BE2C (cell line): ENCODE data around the gene SIPA1L3.

ENCODE experiments used
- DNase-seq: peaks from one replicate; pipeline ENCODE4 v3.0.0-alpha.2; 2020
- H3K27me3 ChIP-seq: fragments of 250-450 bp; sonication (Bioruptor Pico); 2 replicates; pipeline ENCODE4 v1.5.1; 2020; ENCODE audit warnings: mild to moderate bottlenecking
- H3K36me3 ChIP-seq: fragments of 250-450 bp; sonication (Bioruptor Pico); 2 replicates; pipeline ENCODE4 v1.5.1; 2020; ENCODE audit warnings: mild to moderate bottlenecking
- H3K4me1 ChIP-seq: fragments of 250-450 bp; sonication (Bioruptor Pico); 2 replicates; pipeline ENCODE4 v1.5.1; 2020
- H3K4me3 ChIP-seq: 2 replicates; pipeline ENCODE4 v1.5.1; 2011; ENCODE audit warnings: low read depth, low read length
- H3K9me3 ChIP-seq: fragments of 250-450 bp; sonication (Bioruptor Pico); 2 replicates; pipeline ENCODE4 v1.5.1; 2020
- TF ChIP-seq, protein P1 (sequence below): IDR thresholded peaks from 2 replicates; pipeline ENCODE4 v1.5.1; 2012; ENCODE audit warnings: mild to moderate bottlenecking, low read depth, low read length

The SIPA1L3 gene

DNA sequence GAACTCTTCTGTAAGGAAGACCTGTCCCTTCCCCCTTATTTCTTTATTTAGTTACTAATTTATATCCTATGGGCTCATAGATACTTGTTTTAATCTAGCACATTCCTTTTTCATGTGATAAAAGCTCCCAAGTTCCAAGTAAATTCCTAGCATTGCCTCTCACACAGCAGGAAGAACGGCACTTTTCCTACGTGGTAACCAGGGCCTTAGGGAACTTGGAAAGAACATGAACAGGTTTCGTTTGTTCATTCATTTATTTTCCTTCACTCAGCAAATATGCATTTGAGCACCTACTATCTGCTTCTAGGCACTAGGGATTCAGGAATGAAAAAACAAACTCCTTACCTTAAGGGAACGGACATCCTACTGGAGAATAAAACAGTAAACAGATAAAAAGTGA is 125.1 kb downstream of the SIPA1L3 start:
- no peak for DNase-seq
- no peak overlapping the region for H3K4me3 ChIP-seq
- H3K4me1 ChIP-seq, result peaks cover 15% of the 10 kb centered on the region
- TF ChIP-seq, protein P1, sequence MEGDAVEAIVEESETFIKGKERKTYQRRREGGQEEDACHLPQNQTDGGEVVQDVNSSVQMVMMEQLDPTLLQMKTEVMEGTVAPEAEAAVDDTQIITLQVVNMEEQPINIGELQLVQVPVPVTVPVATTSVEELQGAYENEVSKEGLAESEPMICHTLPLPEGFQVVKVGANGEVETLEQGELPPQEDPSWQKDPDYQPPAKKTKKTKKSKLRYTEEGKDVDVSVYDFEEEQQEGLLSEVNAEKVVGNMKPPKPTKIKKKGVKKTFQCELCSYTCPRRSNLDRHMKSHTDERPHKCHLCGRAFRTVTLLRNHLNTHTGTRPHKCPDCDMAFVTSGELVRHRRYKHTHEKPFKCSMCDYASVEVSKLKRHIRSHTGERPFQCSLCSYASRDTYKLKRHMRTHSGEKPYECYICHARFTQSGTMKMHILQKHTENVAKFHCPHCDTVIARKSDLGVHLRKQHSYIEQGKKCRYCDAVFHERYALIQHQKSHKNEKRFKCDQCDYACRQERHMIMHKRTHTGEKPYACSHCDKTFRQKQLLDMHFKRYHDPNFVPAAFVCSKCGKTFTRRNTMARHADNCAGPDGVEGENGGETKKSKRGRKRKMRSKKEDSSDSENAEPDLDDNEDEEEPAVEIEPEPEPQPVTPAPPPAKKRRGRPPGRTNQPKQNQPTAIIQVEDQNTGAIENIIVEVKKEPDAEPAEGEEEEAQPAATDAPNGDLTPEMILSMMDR, result no peak
- H3K27me3 ChIP-seq, result no peaks in the 10 kb centered on the region
- no peaks in the 10 kb centered on the region for H3K9me3 ChIP-seq
- peaks cover 6% of the 10 kb centered on the region for H3K36me3 ChIP-seq

DNA sequence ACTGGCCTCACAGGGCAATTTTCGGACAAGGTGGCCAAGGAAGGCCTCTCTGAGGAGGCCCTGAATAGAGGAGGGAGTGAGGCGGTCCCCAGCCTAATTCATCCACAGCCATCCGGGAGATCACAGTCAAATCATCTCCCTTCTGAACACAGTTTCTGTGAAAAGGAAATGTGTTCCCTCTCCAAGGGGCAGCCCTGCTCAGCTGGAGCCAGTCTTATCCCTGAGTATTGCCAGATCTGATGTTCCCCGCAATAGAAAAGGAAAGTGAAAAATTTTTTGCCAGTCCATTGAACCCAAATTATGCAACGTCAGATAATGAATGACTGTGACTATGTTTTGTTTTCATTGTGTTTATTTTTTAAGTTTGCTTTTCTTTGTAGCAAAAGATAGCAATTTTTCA is 125.9 kb downstream of the SIPA1L3 start:
- TF ChIP-seq, protein P1, result no peak
- H3K4me1 ChIP-seq, result peaks cover 19% of the 10 kb centered on the region
- no peaks in the 10 kb centered on the region for H3K9me3 ChIP-seq
- no peak overlapping the region for H3K4me3 ChIP-seq
- DNase-seq, result no peak
- H3K36me3 ChIP-seq, result peaks cover 6% of the 10 kb centered on the region
- H3K27me3 ChIP-seq, result no peaks in the 10 kb centered on the region

DNA sequence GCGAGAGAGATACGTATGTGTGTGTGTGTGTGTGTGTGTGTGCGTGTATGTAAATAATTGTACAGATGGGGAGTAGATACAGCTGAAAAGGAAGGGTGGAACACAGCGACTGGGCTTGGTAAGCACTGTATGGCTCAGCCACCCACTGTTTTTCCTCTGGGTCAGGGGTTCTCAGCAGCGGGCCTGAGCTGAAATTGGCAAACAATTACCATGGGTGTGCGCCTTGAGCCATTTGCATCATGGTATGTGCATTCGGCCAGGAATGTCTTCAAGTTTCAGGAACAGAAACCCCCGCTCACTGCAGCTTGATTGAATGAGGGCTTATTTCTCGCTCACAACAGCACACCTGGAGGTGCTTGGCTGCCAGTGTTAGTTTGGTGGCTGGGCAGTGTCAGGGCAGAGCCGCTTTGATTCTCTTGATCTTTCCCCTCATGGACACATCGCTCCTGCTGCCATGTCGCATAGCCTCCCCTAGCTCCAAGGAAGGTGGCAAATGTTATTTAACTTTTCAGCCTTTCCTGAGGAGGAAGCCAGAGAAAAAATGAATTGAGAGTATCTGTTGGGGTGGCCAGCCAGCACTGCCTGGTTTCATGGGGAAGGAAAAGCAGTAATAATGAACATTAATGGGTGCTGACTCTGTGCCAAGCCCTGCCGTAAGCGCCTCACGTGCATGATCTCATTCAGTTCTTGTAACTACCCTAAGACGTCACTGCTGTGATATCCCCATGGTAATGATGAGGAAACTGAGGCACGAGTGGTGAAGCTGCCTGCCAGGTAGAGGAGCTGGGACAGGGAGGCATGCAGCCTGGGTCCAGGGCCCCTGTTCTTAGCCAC is 126.9 kb downstream of the SIPA1L3 start:
- TF ChIP-seq, protein P1, result no peak
- DNase-seq, result no peak
- H3K36me3 ChIP-seq, result peaks cover 6% of the 10 kb centered on the region
- no peak overlapping the region for H3K4me3 ChIP-seq
- H3K9me3 ChIP-seq, result no peaks in the 10 kb centered on the region
- H3K4me1 ChIP-seq, result peaks cover 19% of the 10 kb centered on the region
- no peaks in the 10 kb centered on the region for H3K27me3 ChIP-seq

DNA sequence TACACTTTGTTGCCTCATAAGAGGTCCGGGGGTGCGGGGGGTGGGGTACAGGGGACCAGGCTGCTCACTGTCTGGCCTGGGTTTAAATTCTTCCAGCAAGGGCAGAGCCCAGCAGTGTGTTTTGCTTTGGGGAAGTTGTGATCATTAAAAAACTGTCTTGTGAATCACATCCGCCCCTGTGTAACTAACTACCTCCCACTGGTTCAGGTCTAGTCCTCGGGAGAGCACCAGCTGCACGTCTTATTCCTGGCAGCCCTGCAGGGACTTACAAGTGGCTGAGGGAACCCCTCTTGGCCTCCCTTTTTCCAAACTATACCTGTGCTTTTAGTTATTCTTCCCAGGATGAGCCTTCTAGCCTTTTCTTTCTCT is 127.5 kb downstream of the SIPA1L3 start:
- Histone ChIP-seq H3K4me3 (no peak overlapping the region), H3K9me3 (no peaks in the 10 kb centered on the region), H3K36me3 (peaks cover 3% of the 10 kb centered on the region; the same call in 1 of the 2 replicates), H3K27me3 (no peaks in the 10 kb centered on the region), H3K4me1 (peaks cover 19% of the 10 kb centered on the region)
- TF ChIP-seq, protein P1, result no peak
- DNase-seq, result no peak

DNA sequence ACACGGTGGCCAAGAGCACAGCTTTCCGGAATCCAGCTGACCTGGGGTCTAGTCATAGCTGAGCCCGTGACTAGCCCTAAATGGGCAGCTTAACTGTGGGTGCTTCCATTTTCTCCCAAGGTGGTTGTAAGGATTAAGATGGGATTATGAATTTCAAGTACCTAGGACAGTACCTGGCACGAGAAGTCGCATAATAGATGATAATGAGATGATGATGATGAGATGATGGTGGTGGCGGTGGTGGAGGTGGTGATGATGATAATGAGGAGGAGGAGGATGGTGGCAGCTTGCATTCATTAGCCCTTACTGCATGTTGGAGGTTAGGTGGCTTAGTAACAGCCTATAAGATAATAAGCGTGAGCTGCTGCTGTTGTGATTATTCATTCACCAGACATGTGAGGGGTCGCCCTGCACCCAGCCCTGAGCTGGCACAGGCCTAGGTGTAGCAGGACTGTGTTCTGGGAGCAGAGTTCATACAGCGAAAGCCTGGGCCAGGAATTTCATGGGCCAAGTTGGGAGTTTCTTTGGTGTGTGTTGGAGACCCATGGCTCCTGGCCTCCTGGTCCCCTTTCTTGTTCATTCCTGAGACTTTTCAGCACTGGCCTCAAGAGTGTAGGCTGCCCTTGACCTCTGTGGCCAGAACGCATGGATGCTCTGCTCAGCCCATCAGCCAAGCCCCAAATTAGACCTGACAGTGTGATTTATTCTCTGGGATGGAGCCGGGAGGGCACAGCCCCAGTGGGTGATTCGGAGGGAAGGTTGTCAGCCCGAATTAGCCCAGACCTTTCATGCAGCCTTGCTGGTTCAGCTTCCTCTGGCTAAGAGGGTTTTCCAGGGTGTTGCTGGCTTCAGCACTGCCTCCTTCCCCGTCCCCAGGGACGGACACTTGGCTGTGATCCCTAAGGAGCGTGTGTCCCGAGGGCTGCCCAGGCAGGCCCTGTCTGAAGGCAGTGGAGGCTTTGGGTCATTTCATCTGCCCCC is 128.8 kb downstream of the SIPA1L3 start:
- DNase-seq, result peak; percentile 28
- TF ChIP-seq, protein P1, result no peak
- H3K4me1 ChIP-seq, result peaks cover 19% of the 10 kb centered on the region
- H3K27me3 ChIP-seq, result no peaks in the 10 kb centered on the region
- no peaks in the 10 kb centered on the region for H3K9me3 ChIP-seq
- no peak overlapping the region for H3K4me3 ChIP-seq
- H3K36me3 ChIP-seq, result no peaks in the 10 kb centered on the region
